HepG2 (cell line): ENCODE data around the gene TXNRD3. TPM values are rescaled to one million over a fixed set of nuclear protein-coding genes. Genes with fewer than 3 reads are reported as not detected.

Source experiments
- ATAC-seq: fragments of 200-7000 bp; cut with Tn5 transposase; 3 replicates; pipeline ENCODE4 v1.9.1; 2020; ENCODE audit warnings: mild to moderate bottlenecking, moderate library complexity
- BruUV-seq: library from RNA; stranded (reverse); fragments of 400-500 nt; replicated peaks from 2 replicates; lab custom pipeline; 2021; lab: Mats Ljungman, UMichigan
- CTCF ChIA-PET: fragments of 300-600 bp; formaldehyde crosslinking; extraction: SDS; loops from one replicate; lab custom pipeline; 2021; ENCODE audit warnings: low total read pairs, inconsistent platforms, low intra/inter-chr PET ratio; lab: Yijun Ruan, JAX
- POLR2A ChIA-PET: fragments of 350-600 bp; sonication (Branson Sonifier 250); formaldehyde crosslinking; loops from one replicate; lab custom pipeline; 2020; ENCODE audit warnings: antibody characterized with exemption, inconsistent platforms; lab: Yijun Ruan, JAX
- DNase-seq: peaks from one replicate; pipeline ENCODE4 v3.0.0-alpha.2; 2015; ENCODE audit warnings: low spot score
- FAIRE-seq: peaks from 3 replicates; lab custom pipeline; 2011; peaks lifted over from hg19 to GRCh38; lab: Jason Lieb, UNC
- H2AFZ ChIP-seq: one replicate; pipeline ENCODE4 v1.6.1; 2011; ENCODE audit warnings: low read length, inconsistent platforms
- H3K27ac ChIP-seq: fragments of 300-600 bp; 3 replicates; pipeline ENCODE4 v1.8.0; 2011; ENCODE audit warnings: mixed run types, mild to moderate bottlenecking, mixed read lengths, low read length, inconsistent platforms; ENCODE audit not compliant: insufficient read depth; ENCODE audit errors: extremely low read length
- H3K27me3 ChIP-seq, 2 experiments: fragments of 200-600 bp in 1 of 2; 2 replicates in 1 of 2; 3 replicates in 1 of 2; pipeline versions ENCODE4 v1.6.0 to v1.8.0; 2011; ENCODE audit warnings: low read length in 2 of 2, mild to moderate bottlenecking in 2 of 2, moderate library complexity in 2 of 2, inconsistent platforms in 1 of 2; ENCODE audit not compliant: insufficient read depth in 2 of 2, control insufficient read depth in 1 of 2
- H3K36me3 ChIP-seq, 2 experiments: fragments of 200-600 bp in 1 of 2; replicated peaks in 1 of 2; 2 replicates in 1 of 2; 3 replicates in 1 of 2; pipeline versions ENCODE4 v1.5.1 to v1.8.0; 2011; ENCODE audit warnings: low read length in 2 of 2, inconsistent platforms in 1 of 2; ENCODE audit not compliant: insufficient read depth in 2 of 2, control insufficient read depth in 1 of 2
- H3K4me1 ChIP-seq: 2 replicates; pipeline ENCODE4 v1.5.1; 2012; ENCODE audit warnings: low read length, inconsistent platforms; ENCODE audit not compliant: insufficient read depth
- H3K4me2 ChIP-seq: 2 replicates; pipeline ENCODE4 v1.6.0; 2011; ENCODE audit warnings: low read depth, low read length, inconsistent platforms
- H3K4me3 ChIP-seq, 3 experiments: fragments of 200-600 bp in 1 of 3; sonication (generic), shearing (Covaris generic) in 1 of 3; replicated peaks in 1 of 3; 2 replicates each; pipeline ENCODE4 v1.5.1; 2011 to 2016; ENCODE audit warnings: low read length in 3 of 3, inconsistent platforms in 2 of 3, low read depth in 2 of 3, mild to moderate bottlenecking in 2 of 3, control low read depth in 1 of 3, mixed read lengths in 1 of 3; ENCODE audit not compliant: insufficient read depth in 1 of 3
- H3K79me2 ChIP-seq: one replicate; pipeline ENCODE4 v1.6.1; 2011; ENCODE audit warnings: low read length, inconsistent platforms; ENCODE audit not compliant: insufficient read depth
- H3K9ac ChIP-seq: 2 replicates; pipeline ENCODE4 v1.6.0; 2011; ENCODE audit warnings: mild to moderate bottlenecking, low read depth, low read length, inconsistent platforms; ENCODE audit not compliant: insufficient read depth
- H3K9me3 ChIP-seq: 2 replicates; pipeline ENCODE4 v1.5.1; 2012; ENCODE audit warnings: mild to moderate bottlenecking, low read length
- H4K20me1 ChIP-seq: 2 replicates; pipeline ENCODE4 v1.6.0; 2011; ENCODE audit warnings: inconsistent platforms, mild to moderate bottlenecking, low read length, moderate library complexity; ENCODE audit not compliant: insufficient read depth
- HDAC2 ChIP-seq: sonication (generic); formaldehyde crosslinking; IDR thresholded peaks from 2 replicates; pipeline ENCODE4 v1.4.0; 2020; ENCODE audit warnings: missing genetic modification reagents
- HOXA9 ChIP-seq: sonication (generic); formaldehyde crosslinking; IDR thresholded peaks from 2 replicates; pipeline ENCODE4 v1.8.1; 2022; ENCODE audit warnings: missing genetic modification reagents, mild to moderate bottlenecking, moderate library complexity, borderline replicate concordance
- IKZF1 ChIP-seq: fragments of 450-650 bp; IDR thresholded peaks from 2 replicates; pipeline ENCODE4 v1.7.1; 2016
- MBD4 ChIP-seq: IDR thresholded peaks from 2 replicates; pipeline ENCODE4 v1.6.1; 2012; ENCODE audit warnings: low read length, inconsistent platforms, borderline replicate concordance
- SOX5 ChIP-seq: IDR thresholded peaks from 2 replicates; pipeline ENCODE4 v1.6.1; 2016; ENCODE audit warnings: borderline replicate concordance
- ZFP37 ChIP-seq: sonication (generic); formaldehyde crosslinking; IDR thresholded peaks from 2 replicates; pipeline ENCODE4 v1.4.0; 2020; ENCODE audit warnings: missing genetic modification reagents, borderline replicate concordance
- ZNF101 ChIP-seq: sonication (generic); formaldehyde crosslinking; IDR thresholded peaks from 2 replicates; pipeline ENCODE4 v1.4.0; 2020; ENCODE audit warnings: mild to moderate bottlenecking, low read depth, missing genetic modification reagents, borderline replicate concordance
- ZNF563 ChIP-seq: sonication (generic); formaldehyde crosslinking; IDR thresholded peaks from 2 replicates; pipeline ENCODE4 v1.8.0; 2022; ENCODE audit warnings: mild to moderate bottlenecking, moderate library complexity, missing genetic modification reagents
- ZNF570 ChIP-seq: sonication (generic); formaldehyde crosslinking; IDR thresholded peaks from 2 replicates; pipeline ENCODE4 v1.4.0; 2020; ENCODE audit warnings: mild to moderate bottlenecking, missing genetic modification reagents, borderline replicate concordance
- ZNF577 ChIP-seq: sonication (generic); formaldehyde crosslinking; IDR thresholded peaks from 2 replicates; pipeline ENCODE4 v1.4.0; 2020; ENCODE audit warnings: mild to moderate bottlenecking, low read depth, missing genetic modification reagents, borderline replicate concordance
- ZNF788 ChIP-seq: sonication (generic); formaldehyde crosslinking; IDR thresholded peaks from 2 replicates; pipeline ENCODE4 v1.5.0; 2020; ENCODE audit warnings: mild to moderate bottlenecking, missing genetic modification reagents, borderline replicate concordance
- WGBS: methylation state at CpG from one replicate; pipeline ENCODE4 v1.1.6; 2017; ENCODE audit warnings: low lambda C conversion rate; 5-methylcytosine and 5-hydroxymethylcytosine counted together
- in situ Hi-C: cut with HindIII; loops from 2 replicates; pipeline ENCODE4 v1.10.0; 2017; ENCODE audit warnings: low pct_unique_long_range_greater_than_20kb; ENCODE audit not compliant: extremely low pct_ligation_motif_present
- intact Hi-C: fragments of 100-400 bp; cut with micrococcal nuclease; formaldehyde crosslinking; loops from one replicate; pipeline ENCODE4 v1.10.0; 2022; ENCODE audit not compliant: unreplicated experiment
- polyA plus RNA-seq, 8 experiments: library from polyadenylated mRNA; depleted of rRNA in 3 of 8; stranded (reverse) in 7 of 8; unstranded in 1 of 8; fragments of >200 nt; fragmentation: Illumina TruSeq in 4 of 8; extraction: Trizol in 4 of 8; gene quantifications; 2 replicates each; pipeline versions ENCODE4 v1.2.1 to v1.2.3, GENCODE V29; 2011 to 2016; ENCODE audit warnings: low read depth in 4 of 8, missing spikeins in 1 of 8, mixed read lengths in 1 of 8; ENCODE audit not compliant: insufficient read depth in 1 of 8
- total RNA-seq, 5 experiments: library from RNA; depleted of rRNA; stranded (reverse); fragments of >200 nt; fragmentation: Illumina TruSeq; extraction: Trizol; gene quantifications; 2 replicates each; pipeline ENCODE4 v1.2.3, GENCODE V29; 2016; ENCODE audit warnings: low read depth in 1 of 5
- TF ChIP-seq, protein P1 (sequence below): sonication (generic); formaldehyde crosslinking; IDR thresholded peaks from 2 replicates; pipeline ENCODE4 v1.5.0; 2020; ENCODE audit warnings: missing genetic modification reagents
- TF ChIP-seq, protein P2 (sequence below): sonication (generic); formaldehyde crosslinking; IDR thresholded peaks from 2 replicates; pipeline ENCODE4 v1.4.0; 2020; ENCODE audit warnings: mild to moderate bottlenecking, missing genetic modification reagents
- TF ChIP-seq, protein P3 (sequence below): sonication (generic); formaldehyde crosslinking; IDR thresholded peaks from 2 replicates; pipeline ENCODE4 v1.5.0; 2020; ENCODE audit warnings: mild to moderate bottlenecking, low read depth, missing genetic modification reagents, borderline replicate concordance

Gene TXNRD3
- total and polyA plus RNA-seq, 2 of the 13 experiments (the other 11 are each of a cell fraction or from before 2014, with no cell fraction given) = 4.8 to 20.7 TPM

DNA sequence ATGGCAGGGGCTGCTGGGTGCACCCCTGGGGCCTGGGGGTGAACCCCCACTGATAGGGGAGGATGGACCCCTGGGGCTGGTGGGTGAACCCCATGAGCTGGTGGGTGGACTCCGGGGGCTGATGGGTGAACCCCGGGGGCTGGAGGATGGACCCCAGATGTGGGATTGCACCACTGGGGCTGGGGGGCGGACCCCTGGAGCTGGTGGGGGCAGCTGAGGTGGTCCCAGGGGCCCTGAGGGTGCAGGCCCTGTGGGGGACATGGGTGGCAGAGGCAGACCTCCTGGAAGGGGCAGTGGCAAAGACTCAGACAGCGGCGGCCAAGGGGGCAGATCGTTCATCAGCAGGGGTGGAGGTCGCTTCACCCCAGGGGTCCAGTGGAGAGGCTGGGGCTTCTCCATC lies 17.4 kb upstream of the TXNRD3 start:
- Histone ChIP-seq H3K27me3 (peaks cover 1 to 26% of the 10 kb centered on the region in 2 experiments; a peak in 3 of 5 replicates), H3K4me3 (no peak overlapping the region), H3K4me1 (no peaks in the 10 kb centered on the region), H2AFZ (no peak overlapping the region), H3K9me3 (no peaks in the 10 kb centered on the region), H4K20me1 (no peaks in the 10 kb centered on the region), H3K79me2 (no peaks in the 10 kb centered on the region), H3K4me2 (no peak overlapping the region), H3K27ac (no peak overlapping the region), H3K9ac (no peak overlapping the region), H3K36me3 (no peaks in the 10 kb centered on the region)
- 31% methylated on average over 3 of the region's 7 CpGs for WGBS
- CTCF ChIA-PET = no interaction called here
- TF ChIP-seq, protein P1, sequence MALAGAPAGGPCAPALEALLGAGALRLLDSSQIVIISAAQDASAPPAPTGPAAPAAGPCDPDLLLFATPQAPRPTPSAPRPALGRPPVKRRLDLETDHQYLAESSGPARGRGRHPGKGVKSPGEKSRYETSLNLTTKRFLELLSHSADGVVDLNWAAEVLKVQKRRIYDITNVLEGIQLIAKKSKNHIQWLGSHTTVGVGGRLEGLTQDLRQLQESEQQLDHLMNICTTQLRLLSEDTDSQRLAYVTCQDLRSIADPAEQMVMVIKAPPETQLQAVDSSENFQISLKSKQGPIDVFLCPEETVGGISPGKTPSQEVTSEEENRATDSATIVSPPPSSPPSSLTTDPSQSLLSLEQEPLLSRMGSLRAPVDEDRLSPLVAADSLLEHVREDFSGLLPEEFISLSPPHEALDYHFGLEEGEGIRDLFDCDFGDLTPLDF (CRISPR knock-in tag) = no peak
- in situ Hi-C loops = loop anchor here (10.0 kb wide), 1 partner anchor 302 kb away; no protein-coding TSS in a partner anchor
- FAIRE-seq (no peak), DNase-seq (no peak), ATAC-seq (no peak)
- POLR2A ChIA-PET = no interaction called here
- BruUV-seq = no TSS peak
- intact Hi-C loops = loop anchor here (10.0 kb wide), 1 partner anchor 312 kb away; the partner anchor contains the start of gene PLXNA1

DNA sequence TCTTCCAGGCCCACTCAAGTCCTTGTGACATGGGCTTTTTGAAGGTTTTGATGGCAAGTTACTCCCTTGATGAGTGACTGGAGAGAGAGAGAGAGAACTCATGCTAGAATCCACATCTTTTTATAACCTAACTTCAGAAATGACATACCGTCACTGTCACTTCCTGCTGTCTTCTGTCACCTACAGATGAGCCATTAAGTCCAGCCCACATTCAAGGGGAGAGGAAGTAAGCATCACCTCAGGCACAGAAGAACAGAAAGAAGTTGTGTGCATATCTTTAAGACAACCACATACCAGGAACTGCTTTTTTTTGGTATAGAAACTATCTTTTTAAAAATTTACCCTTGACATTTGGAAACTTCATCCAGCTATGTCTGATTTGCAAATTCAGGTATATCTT lies 16.6 kb upstream of the TXNRD3 start:
- H4K20me1 ChIP-seq = no peaks in the 10 kb centered on the region
- WGBS = 13% methylated on average over 1 of the region's 1 CpG
- no peak overlapping the region for H3K9ac ChIP-seq
- H3K27ac ChIP-seq = no peak overlapping the region
- intact Hi-C loops (loop anchor here (10.0 kb wide), 1 partner anchor 313 kb away; the partner anchor contains the start of gene PLXNA1), in situ Hi-C loops (loop anchor here (10.0 kb wide), 1 partner anchor 303 kb away; no protein-coding TSS in a partner anchor)
- no peak for DNase-seq
- H3K4me2 ChIP-seq = no peak overlapping the region
- ATAC-seq = no peak
- H3K79me2 ChIP-seq = no peaks in the 10 kb centered on the region
- H3K36me3 ChIP-seq = no peaks in the 10 kb centered on the region
- BruUV-seq = no TSS peak
- no peaks in the 10 kb centered on the region for H3K9me3 ChIP-seq
- no peak overlapping the region for H3K4me3 ChIP-seq
- FAIRE-seq = no peak
- H3K4me1 ChIP-seq = no peaks in the 10 kb centered on the region
- H3K27me3 ChIP-seq = peaks cover 0 to 23% of the 10 kb centered on the region in 2 experiments; a peak in 2 of 5 replicates
- no peak overlapping the region for H2AFZ ChIP-seq
- ChIA-PET CTCF (no interaction called here), POLR2A (no interaction called here)
- TF ChIP-seq ZFP37 (CRISPR knock-in tag) = no peak
- no peak for TF ChIP-seq SOX5 (CRISPR knock-in tag)
- TF ChIP-seq ZNF101 = no peak
- TF ChIP-seq ZNF563 (CRISPR knock-in tag) = no peak
- TF ChIP-seq HDAC2 (CRISPR knock-in tag) = no peak
- TF ChIP-seq, protein P2, sequence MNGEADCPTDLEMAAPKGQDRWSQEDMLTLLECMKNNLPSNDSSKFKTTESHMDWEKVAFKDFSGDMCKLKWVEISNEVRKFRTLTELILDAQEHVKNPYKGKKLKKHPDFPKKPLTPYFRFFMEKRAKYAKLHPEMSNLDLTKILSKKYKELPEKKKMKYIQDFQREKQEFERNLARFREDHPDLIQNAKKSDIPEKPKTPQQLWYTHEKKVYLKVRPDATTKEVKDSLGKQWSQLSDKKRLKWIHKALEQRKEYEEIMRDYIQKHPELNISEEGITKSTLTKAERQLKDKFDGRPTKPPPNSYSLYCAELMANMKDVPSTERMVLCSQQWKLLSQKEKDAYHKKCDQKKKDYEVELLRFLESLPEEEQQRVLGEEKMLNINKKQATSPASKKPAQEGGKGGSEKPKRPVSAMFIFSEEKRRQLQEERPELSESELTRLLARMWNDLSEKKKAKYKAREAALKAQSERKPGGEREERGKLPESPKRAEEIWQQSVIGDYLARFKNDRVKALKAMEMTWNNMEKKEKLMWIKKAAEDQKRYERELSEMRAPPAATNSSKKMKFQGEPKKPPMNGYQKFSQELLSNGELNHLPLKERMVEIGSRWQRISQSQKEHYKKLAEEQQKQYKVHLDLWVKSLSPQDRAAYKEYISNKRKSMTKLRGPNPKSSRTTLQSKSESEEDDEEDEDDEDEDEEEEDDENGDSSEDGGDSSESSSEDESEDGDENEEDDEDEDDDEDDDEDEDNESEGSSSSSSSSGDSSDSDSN (CRISPR knock-in tag) = no peak
- no peak for TF ChIP-seq IKZF1
- no peak for TF ChIP-seq ZNF570
- no peak for TF ChIP-seq MBD4
- no peak for TF ChIP-seq ZNF788 (CRISPR knock-in tag)
- TF ChIP-seq, protein P3, sequence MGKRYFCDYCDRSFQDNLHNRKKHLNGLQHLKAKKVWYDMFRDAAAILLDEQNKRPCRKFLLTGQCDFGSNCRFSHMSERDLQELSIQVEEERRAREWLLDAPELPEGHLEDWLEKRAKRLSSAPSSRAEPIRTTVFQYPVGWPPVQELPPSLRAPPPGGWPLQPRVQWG (CRISPR knock-in tag) = no peak
- TF ChIP-seq HOXA9 (CRISPR knock-in tag) = no peak
- no peak for TF ChIP-seq ZNF577 (CRISPR knock-in tag)
